COLO668 (cell line): Measurements from ENCODE around the gene NCBP1.
"Not testable (repeated sequence)": the region's sequence is repeated elsewhere in the genome, so short reads cannot be mapped to it uniquely, and the experiment has no call there.

ENCODE experiments used
- DNase-seq: peaks from one replicate; lab custom pipeline; 2025; ENCODE audit not compliant: unreplicated experiment; lab: John Stamatoyannopoulos, UW

The NCBP1 gene

DNA sequence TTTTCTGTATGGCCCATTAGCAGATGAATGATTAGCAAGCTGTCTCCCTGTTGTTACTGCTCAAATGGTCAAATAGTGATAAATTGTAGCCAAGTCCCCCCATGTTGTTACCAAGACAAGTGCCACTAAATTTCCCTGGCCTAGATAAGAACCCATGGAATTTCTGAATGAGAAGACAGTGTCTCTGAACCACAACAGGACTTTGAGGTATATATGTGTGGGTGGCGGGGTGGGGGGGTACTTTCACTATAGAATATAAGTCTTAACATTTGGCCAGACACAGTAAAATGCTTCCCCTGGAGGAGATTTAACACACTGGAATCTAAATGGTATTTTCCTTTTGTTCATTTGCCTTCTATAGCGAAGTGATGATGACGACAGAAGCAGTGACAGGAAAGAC is 34.9 kb downstream of the NCBP1 start:
- DNase-seq = no peak

- no peak for DNase-seq
Observed at GRCh38 chr9:97670586-97670985, 37.0 kb downstream of the NCBP1 start.

DNA sequence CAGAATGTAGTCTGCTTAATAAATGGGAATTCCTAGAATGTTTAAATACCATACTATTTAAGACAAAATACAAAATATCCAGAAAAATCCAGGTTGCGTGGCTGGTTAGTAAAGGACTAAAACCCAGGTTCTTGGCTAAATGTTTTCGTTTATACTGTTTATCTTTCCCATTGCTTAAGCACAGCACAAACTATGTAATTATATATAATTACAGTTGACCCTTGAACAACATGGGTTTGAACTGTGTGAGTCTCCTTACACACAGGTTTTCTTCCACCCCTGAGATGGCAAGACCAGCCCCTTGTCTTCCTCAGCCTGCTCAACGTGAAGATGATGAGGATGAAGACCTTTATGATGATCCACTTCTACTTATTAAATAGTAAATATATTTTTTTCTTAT is 38.8 kb downstream of the NCBP1 start:
- no peak for DNase-seq

DNA sequence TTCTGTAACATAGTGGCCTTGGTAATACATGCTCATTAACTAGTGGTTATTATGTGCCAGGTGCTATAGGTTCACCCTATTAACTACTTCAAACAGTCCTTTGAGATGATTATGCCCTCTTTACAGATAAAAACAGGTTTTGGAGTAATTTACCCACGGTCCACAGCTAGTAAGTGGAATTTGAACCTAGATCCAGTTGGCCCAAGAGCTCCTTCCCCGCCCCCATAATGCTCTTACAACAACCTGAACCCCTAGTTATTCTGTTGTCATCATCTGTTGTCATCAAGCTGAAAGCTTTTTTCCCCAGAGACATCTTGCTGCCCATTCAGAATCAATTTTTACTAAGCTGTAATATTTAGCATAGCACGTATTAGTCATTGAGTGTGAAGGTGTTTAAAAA is 40.3 kb downstream of the NCBP1 start:
- no peak for DNase-seq

DNA sequence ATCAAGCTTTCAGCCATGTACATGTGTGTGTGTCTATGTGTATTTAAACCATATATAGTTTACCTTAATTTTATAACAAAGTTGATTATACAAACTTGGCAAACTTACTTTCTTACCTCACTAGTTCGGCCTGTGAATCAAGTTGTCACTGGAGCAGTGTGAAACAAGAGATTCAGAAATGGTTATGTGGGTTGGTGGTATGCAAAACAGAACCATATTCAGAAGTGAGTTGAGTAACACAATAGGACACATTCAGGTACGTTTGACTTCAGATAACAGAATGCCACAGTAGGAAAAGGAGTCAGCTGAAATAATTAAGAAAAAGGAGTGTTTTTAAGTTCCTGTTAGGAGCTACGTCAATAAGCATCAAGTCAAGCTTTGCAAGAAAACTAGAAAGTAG is 42.0 kb downstream of the NCBP1 start:
- no peak for DNase-seq

GRCh38 chr9:97682242-97682641 is 48.6 kb downstream of the NCBP1 start:
- DNase-seq = no peak

DNA sequence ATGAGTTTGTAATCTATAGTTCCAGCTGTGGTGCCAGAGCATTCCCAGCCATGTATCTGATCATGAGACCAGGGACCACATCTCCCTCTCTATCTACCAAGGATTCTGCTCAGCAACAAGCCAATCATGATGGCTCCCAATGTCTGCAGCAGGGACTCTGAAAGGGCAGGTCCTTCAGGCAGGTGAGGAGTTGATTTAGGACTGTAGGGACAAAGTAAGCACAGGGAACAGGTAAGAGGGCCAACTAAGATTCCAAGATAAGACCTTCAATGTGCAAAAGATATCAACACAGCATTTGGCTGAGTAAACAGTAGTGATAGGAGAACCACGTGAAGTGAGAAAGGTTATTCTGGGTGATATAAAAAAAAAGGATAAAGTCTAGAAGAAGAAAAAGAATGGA is 55.0 kb downstream of the NCBP1 start:
- DNase-seq = no peak

DNA sequence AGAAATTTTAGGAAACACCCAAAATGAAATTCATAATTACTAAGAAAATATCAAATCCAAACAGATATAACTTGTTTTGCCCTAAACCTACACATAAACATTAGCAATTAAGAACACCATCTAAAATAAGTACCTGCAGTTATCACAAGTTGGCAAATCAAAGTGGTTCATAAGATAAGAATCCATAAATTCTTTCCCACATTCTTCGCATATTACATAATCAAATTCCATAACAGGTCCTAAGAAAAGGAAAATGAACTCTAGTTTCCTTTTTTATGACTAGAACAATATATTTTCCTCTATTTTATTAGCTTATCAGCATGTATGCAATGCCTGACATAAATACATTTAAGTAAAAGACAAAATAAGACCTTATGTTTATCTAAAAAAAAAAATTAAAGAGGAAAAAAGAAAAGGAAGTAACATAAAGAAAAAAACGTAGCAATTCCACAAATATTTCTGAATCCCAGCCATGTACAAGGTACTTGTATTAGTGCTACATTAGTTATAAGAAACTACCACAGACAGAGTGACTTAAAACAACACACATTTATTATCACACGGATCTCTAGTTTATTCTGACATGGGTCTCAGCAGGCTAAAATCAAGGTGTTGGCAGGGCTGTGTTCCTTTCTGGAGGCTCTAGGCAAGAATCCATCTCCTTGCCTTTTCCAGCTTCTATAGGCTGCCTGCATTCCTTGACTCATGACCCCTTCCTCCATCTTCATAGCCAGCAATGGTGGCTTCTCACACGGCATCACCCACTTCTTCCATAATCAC is 56.0 kb downstream of the NCBP1 start:
- DNase-seq = no peak

- DNase-seq = no peak
Observed at GRCh38 chr9:97694769-97695168, 61.1 kb downstream of the NCBP1 start.

DNA sequence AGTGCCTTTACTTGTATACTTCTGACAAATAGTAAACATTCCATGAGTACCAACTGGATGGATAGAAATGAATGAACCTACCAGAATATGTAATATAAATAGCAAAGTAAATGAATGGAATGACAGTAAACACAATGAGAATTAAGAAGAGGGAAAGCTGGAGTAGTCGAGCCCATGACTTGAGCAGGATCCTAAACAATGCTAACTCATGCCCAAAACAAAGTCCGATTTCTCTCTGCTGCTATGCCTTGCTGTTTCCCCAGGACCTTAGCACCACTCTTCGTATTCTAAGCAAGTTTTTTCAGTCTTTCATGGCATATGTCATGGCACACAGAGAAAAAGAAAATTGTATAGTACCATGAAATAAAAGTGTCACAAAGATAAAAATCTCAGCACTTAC is 61.8 kb downstream of the NCBP1 start:
- no peak for DNase-seq

DNA sequence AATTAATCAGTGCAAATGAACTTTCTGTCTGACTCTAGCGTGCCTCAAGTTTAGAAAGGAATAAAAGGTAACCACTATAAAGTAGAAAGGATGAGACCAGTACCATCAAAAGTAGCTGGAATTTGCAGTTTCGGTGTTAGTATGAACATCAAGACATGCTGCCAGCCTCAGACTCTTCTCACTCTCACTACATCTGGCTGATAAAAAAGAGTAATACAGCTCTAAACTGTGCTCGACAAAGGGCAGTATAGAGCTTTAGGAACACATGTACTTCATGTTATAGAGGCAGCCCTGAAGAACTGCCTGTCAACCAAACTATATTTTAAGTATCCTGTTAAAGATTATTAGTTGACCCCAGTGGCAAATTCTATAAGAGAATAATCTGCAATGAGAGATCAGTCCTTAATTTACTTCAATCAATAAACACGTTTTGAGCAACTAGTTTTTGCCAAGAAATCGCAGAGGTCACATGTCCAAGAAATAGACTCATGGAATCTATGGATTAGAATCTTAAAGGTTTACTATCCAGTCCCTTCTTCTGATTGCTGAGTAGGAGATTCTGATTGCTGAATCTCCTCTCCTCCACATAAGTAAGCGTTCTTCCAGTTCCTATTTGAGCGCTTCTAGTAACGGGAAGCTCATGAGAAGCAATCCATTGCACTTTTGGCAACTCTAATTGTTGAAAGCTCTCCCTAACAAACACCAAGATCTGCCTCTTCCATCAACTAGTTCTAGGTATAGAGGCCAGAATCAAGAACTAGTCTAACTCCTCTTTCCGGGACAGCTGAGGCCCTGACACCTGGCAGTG is 62.6 kb downstream of the NCBP1 start:
- no peak for DNase-seq

GRCh38 chr9:97696803-97697601 is 63.4 kb downstream of the NCBP1 start, which contains the start of gene XPA:
TSS of gene XPA (minus strand) at chr9:97697340. CDS start at chr9:97697292, 48 bp downstream.
- peak; percentile 97 for DNase-seq

GRCh38 chr9:97697837-97698236 is 64.2 kb downstream of the NCBP1 start:
- DNase-seq = no peak

- DNase-seq = no peak
Observed at GRCh38 chr9:97698865-97699264, 65.2 kb downstream of the NCBP1 start.

DNA sequence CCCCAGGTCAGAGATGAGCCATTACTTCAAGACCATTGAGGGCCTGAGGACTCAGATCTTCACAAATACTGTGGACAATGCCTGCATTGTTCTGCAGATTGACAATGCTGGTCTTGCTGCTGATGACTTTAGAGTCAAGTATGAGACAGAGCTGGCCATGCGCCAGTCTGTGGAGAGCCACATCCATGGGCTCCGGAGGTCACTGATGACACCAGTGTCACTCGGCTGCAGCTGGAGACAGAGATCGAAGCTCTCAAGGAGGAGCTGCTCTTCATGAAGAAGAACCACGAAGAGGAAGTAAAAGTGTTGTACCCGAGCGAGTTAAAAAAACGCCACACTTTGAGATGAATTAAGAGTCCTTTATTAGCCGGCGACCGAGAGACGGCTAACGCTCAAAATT is 65.7 kb downstream of the NCBP1 start:
- DNase-seq = not testable (repeated sequence)

DNA sequence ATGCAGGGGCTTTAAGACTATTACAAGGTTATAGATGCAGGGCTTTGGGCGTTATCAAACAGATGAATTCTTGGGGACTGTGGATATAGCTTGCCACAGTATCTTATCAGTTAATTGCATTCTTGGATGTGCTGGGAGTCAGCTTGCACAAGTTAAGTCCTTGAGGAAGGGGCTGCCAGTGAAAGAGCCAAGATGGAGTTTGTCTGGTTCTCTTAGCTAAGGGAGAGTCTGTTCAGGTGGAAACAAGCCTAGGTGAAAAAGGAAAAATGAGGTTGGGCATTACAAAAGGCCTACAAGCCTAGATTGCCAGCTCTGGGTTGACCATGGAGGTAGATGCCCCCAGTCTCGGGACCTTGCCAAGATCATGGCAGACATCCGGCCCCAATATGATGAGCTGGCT is 66.2 kb downstream of the NCBP1 start:
- not testable (repeated sequence) for DNase-seq

DNA sequence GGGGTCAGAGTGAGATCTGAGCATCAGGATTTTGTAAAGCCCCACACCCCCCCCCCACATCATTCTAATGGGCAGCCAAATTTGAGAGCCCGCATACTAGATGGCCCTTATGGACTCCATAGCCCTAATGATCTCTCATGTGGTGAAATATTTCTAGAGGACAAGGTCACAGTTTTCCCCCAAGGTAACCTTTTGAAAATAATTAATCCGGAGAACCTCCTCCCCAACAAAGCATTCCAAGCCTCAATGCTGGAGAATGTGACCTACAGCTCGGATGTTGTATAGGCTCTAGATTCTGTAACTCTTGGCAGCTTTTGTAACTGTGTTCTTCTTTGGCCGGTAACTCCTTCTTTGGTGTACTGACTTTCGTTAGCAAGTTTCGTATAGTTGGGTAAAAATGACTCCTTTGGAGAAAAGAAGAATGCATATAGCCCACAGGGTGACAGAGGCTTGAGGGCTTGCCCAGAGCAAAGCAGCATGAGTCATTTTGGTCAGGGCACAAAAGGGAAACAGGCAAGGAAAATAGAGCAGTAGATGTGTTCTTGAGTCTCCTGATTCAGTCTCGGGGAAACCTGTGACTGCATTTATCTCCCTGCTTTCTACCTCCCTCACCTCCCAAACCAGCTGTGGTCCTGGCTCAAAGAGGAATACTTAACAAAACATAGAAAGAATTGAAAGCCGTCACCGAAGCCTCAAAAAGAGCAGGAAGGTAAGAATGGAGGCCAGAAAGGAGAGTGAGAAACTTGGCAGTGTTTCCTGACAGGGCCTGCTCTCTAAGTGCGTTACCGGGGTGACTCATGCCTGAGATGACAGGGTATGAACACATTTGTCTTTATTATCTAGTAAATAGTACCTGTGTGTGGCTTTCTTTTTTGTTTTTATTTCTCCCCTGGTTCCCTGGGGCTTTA is 70.1 kb downstream of the NCBP1 start:
- DNase-seq = peak; percentile 19

DNA sequence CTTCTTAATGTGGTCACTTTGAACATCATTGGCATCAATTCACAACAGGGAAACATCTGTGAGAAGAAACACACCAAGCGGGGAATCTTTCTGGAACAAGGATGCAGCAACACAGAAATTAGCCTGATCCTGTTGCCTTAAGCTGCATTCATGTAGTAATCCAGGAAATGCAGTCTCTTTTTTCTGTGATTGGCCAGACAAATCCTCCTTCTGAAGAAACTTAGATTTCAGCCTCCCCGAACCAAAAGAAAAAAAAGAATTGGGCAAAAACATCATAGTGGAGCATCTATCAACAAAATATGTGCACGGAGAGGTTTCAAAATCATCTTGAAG is 70.7 kb downstream of the NCBP1 start:
- DNase-seq = no peak

- DNase-seq = no peak
Observed at GRCh38 chr9:97704851-97705250, 71.2 kb downstream of the NCBP1 start.

GRCh38 chr9:97705354-97705950 is 71.8 kb downstream of the NCBP1 start:
- DNase-seq = no peak
